Mesenteric fat pad (tissue), 1 donor: ENCODE measurements around the gene SMC1B. TPM values are rescaled to one million over a fixed set of nuclear protein-coding genes. Genes with fewer than 3 reads are reported as not detected.
"Not testable (repeated sequence)": the region's sequence is repeated elsewhere in the genome, so short reads cannot be mapped to it uniquely, and the experiment has no call there.

Experiments used
- DNase-seq: peaks from one replicate; pipeline ENCODE4 v3.0.0-alpha.2; 2020; ENCODE audit warnings: low spot score
- total RNA-seq: library from RNA; stranded (reverse); fragmentation: NEBNext Ultra II Directional; extraction: Animal tissue kit (Norgen Biotek cat#: 25700); gene quantifications from one replicate; pipeline ENCODE4 v1.2.1, GENCODE V29; 2021
- donor health status: DM: yes; HTN: yes; CAD: no.

The SMC1B gene
- total RNA-seq, 1 donor from 2014 or later = not detected

GRCh38 chr22:45305456-45306075, 107.8 kb downstream of the SMC1B start:
- no peak for DNase-seq

- no peak for DNase-seq
Measured at GRCh38 chr22:45304971-45305370, 108.4 kb downstream of the SMC1B start.

- DNase-seq = no peak
Measured at GRCh38 chr22:45303181-45303580, 110.2 kb downstream of the SMC1B start.

GRCh38 chr22:45302751-45303150, 110.6 kb downstream of the SMC1B start:
- DNase-seq = no peak

- DNase-seq = no peak
Measured at GRCh38 chr22:45298934-45299505, 114.4 kb downstream of the SMC1B start.

- DNase-seq = no peak
Measured at GRCh38 chr22:45296628-45297297, 116.6 kb downstream of the SMC1B start.

GRCh38 chr22:45295492-45295891, 117.9 kb downstream of the SMC1B start:
- DNase-seq = no peak

- DNase-seq = not testable (repeated sequence)
Measured at GRCh38 chr22:45295004-45295403, 118.4 kb downstream of the SMC1B start.

Other genes starting within 250 kb of the SMC1B start
- gene NUP50, start 249.7 kb downstream of the SMC1B start, total RNA-seq = 58.0 TPM
- 65.7 TPM for gene KIAA0930, start 172.7 kb downstream of the SMC1B start, total RNA-seq
- gene UPK3A, start 128.7 kb downstream of the SMC1B start, total RNA-seq = not detected
- 22.2 TPM for gene FAM118A, start 103.7 kb downstream of the SMC1B start, total RNA-seq
- gene RIBC2, start 94 bp upstream of the SMC1B start, total RNA-seq = not detected
- 224 TPM for gene FBLN1, start 89.3 kb upstream of the SMC1B start, total RNA-seq